Esophagus squamous epithelium (tissue), 4 donors: ENCODE data around the gene ZMPSTE24.

Experiments used
- CTCF ChIP-seq, 6 experiments: fragments of 450-650 bp in 4 of 6; fragments of 200-600 bp in 2 of 6; sonication (generic) in 2 of 6; IDR thresholded peaks; one replicate each; pipeline ENCODE4 v1.5.1; 2016 to 2019; ENCODE audit warnings: antibody characterized with exemption in 6 of 6, mild to moderate bottlenecking in 4 of 6, moderate library complexity in 4 of 6
- POLR2A ChIP-seq, 4 donors: fragments of 450-650 bp; IDR thresholded peaks; one replicate each; pipeline ENCODE4 v1.6.1; 2017; ENCODE audit warnings: antibody characterized with exemption in 4 of 4, mild to moderate bottlenecking in 4 of 4, moderate library complexity in 3 of 4

GRCh38 chr1:40306296-40306695 is 48.3 kb downstream of the ZMPSTE24 start:
- TF ChIP-seq CTCF (IDR thresholded peaks at IDR 0.05) (no peak), POLR2A (IDR thresholded peaks at IDR 0.05) (no peak)
